ENCODE measurements around the gene BABAM2. TPM values are rescaled to one million over a fixed set of nuclear protein-coding genes. Genes with fewer than 3 reads are reported as not detected.

Gene BABAM2
- total RNA-seq, 2 experiments from 2014 or later: 19.7 to 33.2 TPM

- no peak overlapping the region for H2AFZ ChIP-seq (ENCODE audit: low read length)
- no peak overlapping the region for H3K27ac ChIP-seq (ENCODE audit: low read depth, low read length, poor library complexity, severe bottlenecking)
- no peaks in the 10 kb centered on the region for H3K36me3 ChIP-seq (ENCODE audit: insufficient read depth, low read length)
- no peaks in the 10 kb centered on the region for H3K79me2 ChIP-seq (ENCODE audit: insufficient read depth, low read depth, low read length)
- ChIA-PET CTCF (ENCODE audit: unreplicated experiment) (no interaction called here), POLR2A (interaction anchor here (0.7 kb wide), 1 partner anchor 30 kb away, joined by 3 read pairs; no protein-coding TSS in a partner anchor)
- BruUV-seq (replicated peaks): no TSS peak
- no peak overlapping the region for H3K4me2 ChIP-seq (ENCODE audit: low read length)
- no peak for TF ChIP-seq CTCF (conservative IDR thresholded peaks at IDR 0.05; ENCODE audit: low read length)
- H3K9me2 ChIP-seq (ENCODE audit: insufficient read depth, low read length): no peaks in the 10 kb centered on the region
- no peak overlapping the region for H3K4me3 ChIP-seq (ENCODE audit: low read depth, low read length, poor library complexity, severe bottlenecking)
- H3K9me3 ChIP-seq (ENCODE audit: low read length): no peaks in the 10 kb centered on the region
- no peaks in the 10 kb centered on the region for H3K4me1 ChIP-seq (ENCODE audit: insufficient read depth, low read length, poor library complexity, severe bottlenecking)
- DNase-seq (ENCODE audit: low spot score): no peak
- no peaks in the 10 kb centered on the region for H4K20me1 ChIP-seq (ENCODE audit: insufficient read depth, low read length)
- intact Hi-C loops (cut with micrococcal nuclease; ENCODE audit: unreplicated experiment): no loop called here
These were observed 270.9 kb downstream of the BABAM2 start for GRCh38 chr2:28161466-28161865.

GRCh38 chr2:28162564-28162963 lies 272.0 kb downstream of the BABAM2 start:
- Histone ChIP-seq H3K36me3 (ENCODE audit: insufficient read depth, low read length) (no peaks in the 10 kb centered on the region), H3K9me2 (ENCODE audit: insufficient read depth, low read length) (no peaks in the 10 kb centered on the region), H3K4me3 (ENCODE audit: low read depth, low read length, poor library complexity, severe bottlenecking) (no peak overlapping the region), H3K27ac (ENCODE audit: low read depth, low read length, poor library complexity, severe bottlenecking) (no peak overlapping the region), H3K4me2 (ENCODE audit: low read length) (no peak overlapping the region), H4K20me1 (ENCODE audit: insufficient read depth, low read length) (no peaks in the 10 kb centered on the region), H3K9me3 (ENCODE audit: low read length) (no peaks in the 10 kb centered on the region), H2AFZ (ENCODE audit: low read length) (no peak overlapping the region), H3K4me1 (ENCODE audit: insufficient read depth, low read length, poor library complexity, severe bottlenecking) (no peaks in the 10 kb centered on the region), H3K79me2 (ENCODE audit: insufficient read depth, low read depth, low read length) (no peaks in the 10 kb centered on the region)
- no peak for DNase-seq (ENCODE audit: low spot score)
- intact Hi-C loops (cut with micrococcal nuclease; ENCODE audit: unreplicated experiment): no loop called here
- TF ChIP-seq CTCF (conservative IDR thresholded peaks at IDR 0.05; ENCODE audit: low read length): no peak
- no peak for TF ChIP-seq EZH2phosphoT487 (IDR thresholded peaks at IDR 0.05; ENCODE audit: borderline replicate concordance, low read depth, low read length)
- ChIA-PET CTCF (ENCODE audit: unreplicated experiment) (no interaction called here), POLR2A (interaction anchor here (0.6 kb wide), 1 partner anchor 1795 kb away, joined by 6 read pairs; no protein-coding TSS in a partner anchor)
- no TSS peak for BruUV-seq (replicated peaks)

DNA sequence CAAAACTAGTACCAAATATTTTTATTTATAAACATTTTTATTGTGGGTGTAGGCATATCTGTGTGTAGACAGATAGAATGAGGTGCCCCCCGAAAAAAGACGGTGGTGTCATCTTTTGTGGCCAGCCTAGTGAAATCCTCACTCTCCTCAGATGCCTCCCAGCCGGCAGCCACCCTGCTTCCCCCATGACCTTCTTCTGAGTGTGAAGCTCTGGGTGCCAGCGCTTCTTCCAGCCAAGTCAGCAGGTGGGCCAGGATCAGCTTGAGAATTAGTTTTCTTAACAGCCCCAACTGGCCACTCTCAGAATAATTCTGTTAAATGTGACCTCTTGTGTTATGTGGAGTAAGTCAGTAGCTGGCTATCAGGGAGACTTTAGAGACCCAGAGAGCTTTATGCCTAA lies 272.5 kb downstream of the BABAM2 start:
- intact Hi-C loops (cut with micrococcal nuclease; ENCODE audit: unreplicated experiment): no loop called here
- Histone ChIP-seq H4K20me1 (ENCODE audit: insufficient read depth, low read length) (no peaks in the 10 kb centered on the region), H3K36me3 (ENCODE audit: insufficient read depth, low read length) (no peaks in the 10 kb centered on the region), H3K9me2 (ENCODE audit: insufficient read depth, low read length) (no peaks in the 10 kb centered on the region), H3K79me2 (ENCODE audit: insufficient read depth, low read depth, low read length) (no peaks in the 10 kb centered on the region), H2AFZ (ENCODE audit: low read length) (no peak overlapping the region), H3K4me3 (ENCODE audit: low read depth, low read length, poor library complexity, severe bottlenecking) (no peak overlapping the region), H3K4me1 (ENCODE audit: insufficient read depth, low read length, poor library complexity, severe bottlenecking) (no peaks in the 10 kb centered on the region), H3K9me3 (ENCODE audit: low read length) (no peaks in the 10 kb centered on the region), H3K4me2 (ENCODE audit: low read length) (no peak overlapping the region), H3K27ac (ENCODE audit: low read depth, low read length, poor library complexity, severe bottlenecking) (no peak overlapping the region)
- DNase-seq (ENCODE audit: low spot score): no peak
- BruUV-seq (replicated peaks): no TSS peak
- ChIA-PET CTCF (ENCODE audit: unreplicated experiment) (no interaction called here), POLR2A (interaction anchor here (0.6 kb wide), 1 partner anchor 1795 kb away, joined by 6 read pairs; no protein-coding TSS in a partner anchor)
- no peak for TF ChIP-seq EZH2phosphoT487 (IDR thresholded peaks at IDR 0.05; ENCODE audit: borderline replicate concordance, low read depth, low read length)
- no peak for TF ChIP-seq CTCF (conservative IDR thresholded peaks at IDR 0.05; ENCODE audit: low read length)
